GM23338 (cell line): ENCODE results near the gene SLC2A13.

Experiments
- CREB1 ChIP-seq: fragments of 250-450 bp; sonication (Bioruptor Pico); IDR thresholded peaks from 2 replicates; pipeline ENCODE4 v1.5.0; 2020; ENCODE audit warnings: low read depth, mild to moderate bottlenecking, moderate library complexity
- CTCF ChIP-seq, 2 experiments: fragments of 200-600 bp in 1 of 2; sonication (generic) in 1 of 2; conservative IDR thresholded peaks; 2 replicates each; pipeline versions ENCODE4 v1.5.1 to v1.6.1; 2016 to 2017; ENCODE audit warnings: antibody characterized with exemption in 2 of 2, low read depth in 2 of 2, mild to moderate bottlenecking in 2 of 2, moderate library complexity in 1 of 2
- ETS1 ChIP-seq: IDR thresholded peaks from 2 replicates; pipeline ENCODE4 v1.6.1; 2016; ENCODE audit warnings: antibody characterized with exemption
- EZH2 ChIP-seq: fragments of 200-600 bp; sonication (generic); IDR thresholded peaks from one replicate; pipeline ENCODE4 v1.8.0; 2017; ENCODE audit warnings: antibody characterized with exemption, mild to moderate bottlenecking, low read depth; ENCODE audit not compliant: unreplicated experiment
- EZH2phosphoT487 ChIP-seq: fragments of 200-600 bp; sonication (generic); IDR thresholded peaks from one replicate; pipeline ENCODE4 v1.8.1; 2018; ENCODE audit warnings: antibody characterized with exemption; ENCODE audit not compliant: unreplicated experiment
- JUNB ChIP-seq: IDR thresholded peaks from one replicate; pipeline ENCODE4 v1.6.1; 2016; ENCODE audit warnings: antibody characterized with exemption; ENCODE audit not compliant: unreplicated experiment
- POLR2AphosphoS5 ChIP-seq: IDR thresholded peaks from 2 replicates; pipeline ENCODE4 v1.6.1; 2016; ENCODE audit warnings: antibody characterized with exemption, low read depth
- REST ChIP-seq: IDR thresholded peaks from one replicate; pipeline ENCODE4 v1.6.1; 2018; ENCODE audit warnings: antibody characterized with exemption; ENCODE audit not compliant: unreplicated experiment
- STAT1 ChIP-seq: IDR thresholded peaks from one replicate; pipeline ENCODE4 v1.6.1; 2016; ENCODE audit warnings: antibody characterized with exemption; ENCODE audit not compliant: unreplicated experiment
- ZNF331 ChIP-seq: fragments of 250-450 bp; sonication (Bioruptor Pico); IDR thresholded peaks from 2 replicates; pipeline ENCODE4 v1.5.0; 2020; ENCODE audit warnings: low read depth, mild to moderate bottlenecking, moderate library complexity

- TF ChIP-seq CTCF (conservative IDR thresholded peaks at IDR 0.05; ENCODE audit: low read depth in 2 of 2) (no peak), STAT1 (no peak), JUNB (no peak), POLR2AphosphoS5 (peak; percentile 65), EZH2 (no peak), EZH2phosphoT487 (no peak), REST (no peak), CREB1 (no peak), ETS1 (no peak), ZNF331 (CRISPR knock-in tag) (no peak)
These were observed at the start of gene SLC2A13 for GRCh38 chr12:40105515-40106201.
